Stimulated activated CD8-positive, alpha-beta memory T cell treated with anti-CD3 and anti-CD28 coated beads, Interleukin-15, amount 100 ng/mL, for 24 hours (primary cell): ENCODE measurements around the gene PPP1R14D.

Experiments used
- DNase-seq: peaks from one replicate; pipeline ENCODE4 v3.0.0-alpha.2; 2020; ENCODE audit warnings: low read depth

Gene PPP1R14D

GRCh38 chr15:40852529-40852928 is 24.0 kb upstream of the PPP1R14D start:
- DNase-seq = no peak

GRCh38 chr15:40850576-40851112 is 22.1 kb upstream of the PPP1R14D start:
- DNase-seq = no peak

DNA sequence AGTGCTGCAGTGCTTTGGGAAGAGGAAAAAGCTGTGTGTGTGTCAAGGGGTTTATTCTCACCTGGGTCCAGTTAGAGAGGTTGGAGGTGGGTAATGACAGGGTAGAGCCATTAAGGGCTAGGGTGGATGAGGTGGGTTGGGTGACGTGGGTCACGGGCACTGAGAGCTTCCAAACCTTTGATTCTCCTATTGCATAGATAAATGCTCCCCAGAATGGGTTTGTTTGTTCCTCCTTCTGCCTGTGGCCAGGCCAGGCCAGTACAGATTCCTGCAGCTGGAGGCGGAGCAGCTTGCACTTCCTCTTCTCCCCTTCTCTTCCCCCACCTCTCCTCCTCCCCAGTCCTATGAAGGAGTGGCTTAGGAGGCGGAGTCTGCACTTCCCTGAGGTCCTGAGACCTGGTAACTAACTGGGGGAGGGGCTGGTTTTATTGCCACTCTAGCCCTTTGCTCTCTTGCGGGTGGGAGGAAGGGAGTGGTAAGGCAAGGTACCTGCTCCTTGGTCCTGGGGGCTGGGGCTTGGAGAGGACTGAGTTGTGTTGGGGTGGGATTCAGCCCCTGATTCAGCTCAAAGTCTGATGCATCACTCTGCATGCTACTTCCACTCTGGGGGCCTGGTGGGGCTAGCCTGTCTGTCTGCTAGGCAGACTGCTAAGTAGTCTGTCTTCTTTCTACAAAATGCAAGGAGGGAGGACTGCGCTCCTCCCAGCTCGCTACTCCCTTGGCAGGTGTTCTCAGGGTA is 18.9 kb upstream of the PPP1R14D start:
- no peak for DNase-seq

- DNase-seq = no peak
Measured at GRCh38 chr15:40846841-40847222, 18.3 kb upstream of the PPP1R14D start.

DNA sequence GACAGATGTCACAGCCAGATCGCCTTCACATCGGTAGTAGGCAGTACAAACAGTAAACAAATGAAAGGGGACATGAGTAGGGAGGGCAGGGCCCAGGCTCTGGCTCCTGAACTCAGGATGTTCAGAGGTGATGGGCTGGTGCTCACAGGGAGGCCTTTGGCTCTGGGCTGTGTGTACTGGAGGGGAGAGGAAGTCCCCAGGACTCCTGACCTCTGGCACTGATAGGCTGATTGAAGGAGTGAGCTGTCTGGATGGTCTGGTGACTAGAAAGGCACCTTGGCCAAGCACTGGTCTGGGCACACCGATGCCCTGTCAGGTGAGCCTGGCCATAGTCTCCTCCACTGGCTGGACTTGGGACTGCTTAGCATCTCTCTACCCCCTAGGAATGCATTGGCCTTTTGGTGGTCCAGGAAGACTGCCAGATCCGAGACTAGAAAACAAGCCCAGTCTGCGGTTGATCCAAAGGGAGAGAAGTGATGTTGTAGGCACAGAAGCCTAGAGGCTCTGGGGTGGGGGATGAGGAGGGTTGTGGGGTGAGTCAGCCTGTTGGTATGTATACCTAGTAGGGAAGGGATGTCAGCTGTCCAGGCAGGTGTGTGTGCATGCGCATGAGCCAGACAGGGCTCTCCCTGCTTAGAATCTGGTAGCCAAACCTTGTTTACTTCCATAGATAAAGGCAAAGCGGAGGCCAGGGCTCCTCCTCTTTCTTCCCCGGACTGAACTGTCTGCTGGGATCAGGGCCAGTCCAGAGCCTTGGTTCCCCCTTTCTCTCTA is 17.2 kb upstream of the PPP1R14D start:
- DNase-seq = no peak

DNA sequence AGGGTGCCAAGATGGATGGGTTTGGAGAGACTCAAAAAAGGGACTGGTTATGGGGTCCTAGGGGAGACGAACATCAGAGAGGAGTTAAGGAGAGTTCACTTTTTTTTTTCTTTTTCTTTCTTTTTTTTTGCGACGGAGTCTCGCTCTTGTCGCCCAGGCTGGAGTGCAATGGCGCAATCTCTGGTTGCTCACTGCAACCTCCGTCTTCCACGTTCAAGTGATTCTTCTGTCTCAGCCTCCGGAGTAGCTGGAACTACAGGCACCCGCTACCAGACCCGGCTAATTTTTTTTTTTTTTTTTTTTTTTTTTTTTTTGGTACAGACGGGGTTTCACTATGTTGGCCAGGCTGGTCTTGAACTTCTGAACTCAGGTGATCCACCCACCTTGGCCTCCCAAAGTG is 16.5 kb upstream of the PPP1R14D start:
- DNase-seq = no peak

DNA sequence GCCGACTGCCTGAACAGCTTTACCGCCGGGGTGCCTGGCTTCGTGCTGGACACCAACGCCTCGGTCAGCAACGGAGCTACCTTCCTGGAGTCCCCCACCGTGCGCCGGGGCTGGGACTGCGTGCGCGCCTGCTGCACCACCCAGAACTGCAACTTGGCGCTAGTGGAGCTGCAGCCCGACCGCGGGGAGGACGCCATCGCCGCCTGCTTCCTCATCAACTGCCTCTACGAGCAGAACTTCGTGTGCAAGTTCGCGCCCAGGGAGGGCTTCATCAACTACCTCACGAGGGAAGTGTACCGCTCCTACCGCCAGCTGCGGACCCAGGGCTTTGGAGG is 16.2 kb upstream of the PPP1R14D start:
- no peak for DNase-seq

- DNase-seq = peak; percentile 39
Measured at GRCh38 chr15:40843885-40844695, 15.6 kb upstream of the PPP1R14D start, which contains the start of gene SPINT1. TSS of gene SPINT1 (plus strand) at chr15:40844048. CDS start at chr15:40844555, 507 bp downstream.

DNA sequence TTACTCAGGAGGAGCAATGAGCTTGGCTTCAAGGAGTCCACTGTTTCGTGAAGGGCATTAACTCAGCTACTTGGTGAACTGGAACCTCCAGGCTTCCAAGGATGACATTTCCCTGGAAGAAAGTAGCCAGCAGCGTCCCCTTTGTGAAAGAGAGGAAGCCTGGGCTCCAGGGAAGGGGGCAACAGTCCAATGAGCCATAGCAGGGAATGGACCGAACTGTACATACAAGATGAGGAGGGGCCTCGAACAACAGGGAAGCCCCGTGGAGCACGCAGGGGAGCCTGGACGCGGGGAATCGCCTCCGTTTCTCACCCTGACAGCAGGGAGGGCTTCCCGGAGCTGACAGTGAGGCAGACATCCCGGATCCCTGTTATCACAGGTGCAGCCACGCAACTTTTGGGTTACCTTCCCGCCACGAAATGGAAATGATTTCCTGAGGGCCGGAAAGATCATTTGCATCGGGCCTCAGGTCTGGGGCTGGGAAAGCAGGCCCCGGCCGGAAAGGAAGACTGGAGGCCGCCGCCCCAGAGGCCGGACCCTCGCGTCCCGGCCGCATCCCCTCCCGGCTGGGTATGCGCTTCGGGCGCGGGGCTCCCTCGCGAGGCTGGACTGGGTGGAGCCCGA is 14.9 kb upstream of the PPP1R14D start:
- no peak for DNase-seq

DNA sequence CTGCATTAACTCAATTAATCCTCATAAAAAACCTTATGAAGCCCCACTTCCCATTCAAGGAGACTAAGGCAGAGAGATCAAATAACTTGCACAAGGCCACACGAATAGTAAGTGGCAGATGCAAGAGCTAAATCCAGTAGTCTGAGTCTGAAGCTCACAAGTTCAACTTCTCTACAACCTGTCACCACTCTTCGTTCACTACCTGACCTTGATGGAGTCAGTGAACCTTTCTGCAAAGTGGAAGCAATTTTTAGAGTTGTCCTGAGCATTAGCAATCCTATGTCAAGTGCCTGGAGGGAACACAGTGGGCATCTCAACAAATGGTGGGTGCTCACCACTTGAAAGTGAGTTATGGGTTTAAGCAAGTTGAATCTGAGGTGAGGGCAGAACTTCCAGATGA is 13.2 kb upstream of the PPP1R14D start:
- no peak for DNase-seq

- DNase-seq = no peak
Measured at GRCh38 chr15:40838756-40839155, 10.2 kb upstream of the PPP1R14D start.

DNA sequence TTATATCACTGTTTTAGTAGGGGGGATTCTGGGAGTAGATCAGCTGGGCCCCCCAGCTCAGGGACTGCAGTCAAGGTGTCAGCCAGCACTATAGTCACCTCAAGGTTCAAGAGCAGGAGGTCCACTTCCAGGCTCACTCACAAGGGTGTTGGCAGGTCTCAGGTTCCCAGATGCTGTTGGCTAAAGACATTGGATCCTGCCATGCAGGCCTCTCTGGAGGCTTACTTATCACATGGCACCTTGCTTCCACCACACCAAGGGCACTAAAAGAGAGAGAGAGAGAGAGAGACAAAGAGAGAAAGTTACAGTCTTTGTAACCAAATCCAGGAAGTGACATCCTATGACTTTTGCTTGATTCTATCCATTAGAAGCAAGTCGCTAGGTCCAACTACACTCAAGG is 7.5 kb upstream of the PPP1R14D start:
- no peak for DNase-seq

GRCh38 chr15:40832903-40833302 is 4.4 kb upstream of the PPP1R14D start:
- DNase-seq = no peak

DNA sequence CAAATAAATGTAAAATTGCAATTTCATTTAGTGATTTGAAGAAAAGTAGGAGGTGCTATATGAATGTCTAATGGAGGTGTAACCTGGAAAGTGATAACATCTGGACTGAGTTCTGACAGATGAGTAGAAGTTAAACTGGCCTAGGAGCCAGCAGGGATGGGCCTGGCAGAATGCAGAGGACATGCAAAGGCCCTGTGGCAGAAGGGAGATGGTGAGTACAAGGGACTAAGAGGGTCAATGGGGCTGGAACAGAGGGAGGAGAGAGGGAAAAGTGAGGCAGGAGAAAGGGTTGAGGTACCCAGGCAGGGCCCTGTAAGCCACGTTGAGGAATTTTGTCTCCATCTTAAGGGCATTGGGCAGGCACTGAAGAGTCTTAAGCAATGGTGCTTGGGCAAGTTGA is 3.4 kb upstream of the PPP1R14D start:
- no peak for DNase-seq

- no peak for DNase-seq
Measured at GRCh38 chr15:40830884-40831283, 2.4 kb upstream of the PPP1R14D start.

- no peak for DNase-seq
Measured at GRCh38 chr15:40829115-40829514, 607 bp upstream of the PPP1R14D start.

- no peak for DNase-seq
Measured at GRCh38 chr15:40826423-40827075, 2.0 kb downstream of the PPP1R14D start.

DNA sequence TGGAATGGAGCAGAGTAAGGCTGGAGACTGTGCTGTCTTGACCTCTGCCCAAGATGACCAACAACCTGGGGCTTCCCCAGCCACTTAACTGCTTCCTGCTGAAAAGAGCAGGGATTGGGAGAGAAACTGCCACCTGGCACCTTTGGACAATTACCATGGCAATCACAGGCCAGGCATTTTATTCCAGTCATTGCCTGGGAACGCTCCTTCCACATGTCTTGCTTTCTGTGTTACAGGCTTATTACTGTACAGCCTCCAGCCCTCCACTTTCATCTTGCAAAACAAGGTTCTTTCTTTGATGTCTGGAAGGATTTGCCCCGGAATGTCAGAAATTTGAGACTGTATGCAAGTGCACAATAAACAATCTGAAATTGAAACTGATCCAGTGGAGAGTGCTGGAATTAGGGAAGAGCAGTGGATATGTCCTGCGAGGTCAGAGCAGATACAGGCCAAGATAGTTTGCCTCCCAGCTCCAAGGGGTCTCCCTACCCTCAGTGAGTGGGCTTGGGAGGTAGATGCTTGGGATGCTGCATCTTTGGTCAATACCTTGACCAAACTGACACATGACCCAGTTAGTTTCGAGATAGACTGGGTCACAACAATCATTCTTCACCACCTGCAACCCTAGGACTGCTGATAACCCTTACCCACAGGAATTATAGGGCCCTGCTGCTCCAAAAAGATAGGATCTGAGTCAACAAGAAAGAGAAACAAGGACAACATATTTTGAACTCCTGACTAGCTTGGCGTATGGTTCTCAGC is 2.7 kb downstream of the PPP1R14D start:
- no peak for DNase-seq

GRCh38 chr15:40823572-40824343 is 4.8 kb downstream of the PPP1R14D start:
- DNase-seq = no peak

GRCh38 chr15:40821195-40821594 is 7.3 kb downstream of the PPP1R14D start:
- no peak for DNase-seq
